ENCODE results near the gene EPS8.
"Not testable (repeated sequence)": the region's sequence is repeated elsewhere in the genome, so short reads cannot be mapped to it uniquely, and the experiment has no call there.

The EPS8 gene

DNA sequence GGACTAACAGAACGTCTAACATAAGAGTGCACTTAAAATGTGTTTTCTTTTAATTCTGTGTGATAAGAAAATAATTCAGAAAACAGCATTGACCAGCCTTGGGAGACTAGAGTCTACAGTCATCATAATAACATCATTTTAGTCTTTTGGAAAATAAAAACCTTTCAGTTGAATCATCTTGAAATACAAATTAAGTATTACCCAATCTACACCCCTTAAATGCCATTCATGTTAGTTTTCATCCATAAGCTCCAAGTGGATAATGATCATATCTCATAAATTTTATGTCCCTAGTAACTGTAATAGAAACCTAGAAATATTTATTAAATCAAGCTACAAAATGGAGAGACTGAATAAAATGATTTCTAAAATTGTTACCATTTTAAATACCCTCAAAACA, 32.4 kb downstream of the EPS8 start:
- no peak for DNase-seq (ENCODE audit: low spot score)

DNA sequence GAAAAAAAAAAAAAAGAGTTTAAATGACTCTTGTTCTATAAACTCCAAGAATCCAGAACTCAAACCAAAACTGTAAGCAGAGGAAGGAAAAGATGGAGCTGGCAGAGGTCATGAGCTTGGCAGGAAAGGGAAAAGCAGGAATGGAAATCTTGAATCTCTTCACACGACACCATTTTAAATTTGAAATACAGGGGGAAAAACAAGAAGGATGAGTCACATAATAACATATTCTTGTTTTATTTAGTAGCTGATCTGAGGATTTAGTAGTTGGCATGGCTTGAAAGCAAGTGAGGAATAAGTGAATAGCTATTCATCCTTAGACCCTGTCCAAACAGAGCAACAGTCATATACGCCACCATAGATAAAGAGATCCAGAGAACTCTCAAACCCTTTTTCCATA, 35.0 kb downstream of the EPS8 start:
- no peak for DNase-seq (ENCODE audit: low spot score)

DNA sequence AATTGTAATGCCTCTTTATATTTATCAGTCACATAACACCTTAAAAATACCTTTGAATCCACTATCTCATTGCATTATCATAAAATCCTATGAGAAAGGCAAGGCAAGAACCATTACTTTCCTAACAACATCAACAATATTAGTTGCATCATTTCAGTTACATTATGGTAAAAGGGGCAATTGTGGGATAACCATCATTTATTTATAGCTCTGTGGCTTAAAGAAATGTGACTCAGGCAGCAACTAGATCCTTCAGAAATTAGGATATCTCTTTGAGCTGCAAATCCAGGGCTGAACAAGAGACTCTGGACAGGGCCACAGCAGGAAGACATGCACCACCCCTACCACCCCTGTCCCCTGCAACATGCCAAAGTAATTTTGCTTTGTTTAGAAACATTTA, 36.4 kb downstream of the EPS8 start:
- no peak for DNase-seq (ENCODE audit: low spot score)

DNA sequence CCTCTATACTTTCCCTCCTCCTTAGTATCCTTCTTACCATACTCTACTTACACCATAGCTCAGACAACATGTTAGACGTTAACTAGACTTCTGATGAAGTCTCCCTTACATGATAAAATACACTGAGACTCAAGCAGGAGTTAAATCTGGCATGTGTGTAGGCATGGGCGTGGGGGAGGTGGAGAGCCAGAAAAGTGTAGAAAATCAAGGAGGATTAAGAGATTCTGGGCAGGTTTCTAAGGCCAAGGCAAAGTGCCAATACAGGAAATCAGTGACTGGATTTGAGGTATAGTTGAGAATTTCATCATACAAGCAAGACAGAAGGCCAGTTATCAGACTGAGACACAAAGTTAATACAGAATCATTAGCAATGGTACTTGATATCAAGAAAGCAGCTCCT, 37.4 kb downstream of the EPS8 start:
- no peak for DNase-seq (ENCODE audit: low spot score)

DNA sequence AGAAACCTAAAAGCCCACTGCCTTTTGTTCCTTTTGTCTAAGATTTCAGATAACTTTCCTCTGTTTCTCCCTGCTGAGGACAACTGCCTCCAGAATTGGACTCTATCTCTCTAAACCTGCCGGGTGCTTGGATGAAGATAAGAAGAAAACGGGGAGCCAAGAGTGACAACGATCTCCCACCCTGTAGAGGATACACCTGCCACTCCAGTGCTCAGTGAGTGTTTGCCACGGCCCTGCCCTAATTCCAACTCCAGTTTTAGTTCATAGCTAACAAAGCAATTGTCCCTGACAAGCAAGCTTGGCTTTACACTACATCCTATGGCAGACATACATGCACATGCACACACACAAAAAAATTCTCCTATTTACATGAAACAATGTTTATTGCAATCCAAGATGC, 39.3 kb downstream of the EPS8 start:
- no peak for DNase-seq (ENCODE audit: low spot score)

DNA sequence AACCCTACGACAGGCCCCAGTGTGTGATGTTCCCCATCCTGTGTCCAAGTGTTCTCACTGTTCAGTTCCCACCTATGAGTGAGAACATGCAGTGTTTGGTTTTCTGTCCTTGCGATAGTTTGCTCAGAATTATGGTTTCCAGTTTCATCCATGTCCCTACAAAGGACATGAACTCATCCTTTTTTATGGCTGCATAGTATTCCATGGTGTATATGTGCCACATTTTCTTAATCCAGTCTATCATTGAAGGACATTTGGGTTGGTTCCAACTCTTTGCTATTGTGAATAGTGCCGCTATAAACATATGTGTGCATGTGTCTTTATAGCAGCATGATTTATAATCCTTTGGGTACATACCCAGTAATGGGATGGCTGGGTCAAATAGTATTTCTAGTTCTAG, 47.3 kb downstream of the EPS8 start:
- not testable (repeated sequence) for DNase-seq (ENCODE audit: low spot score)

DNA sequence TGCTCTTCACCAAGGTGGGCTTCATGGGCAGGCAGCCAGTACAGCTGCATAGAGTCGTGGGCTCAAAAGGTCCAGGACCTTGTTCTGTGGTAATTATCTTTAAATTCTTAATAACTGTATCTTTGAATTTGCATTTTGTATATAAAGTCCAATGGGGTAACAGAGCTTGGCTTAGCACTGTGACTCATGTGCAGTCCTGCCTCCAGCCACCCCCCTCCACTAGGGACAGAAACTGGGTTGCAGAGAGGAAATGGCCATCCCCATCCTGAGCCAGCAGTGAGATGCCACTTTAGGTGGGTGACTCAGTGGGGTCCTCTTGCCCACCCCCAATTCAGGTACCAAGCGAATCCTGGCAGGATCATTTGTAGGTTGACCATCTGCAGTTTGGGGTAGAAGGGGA, 48.1 kb downstream of the EPS8 start:
- no peak for DNase-seq (ENCODE audit: low spot score)

DNA sequence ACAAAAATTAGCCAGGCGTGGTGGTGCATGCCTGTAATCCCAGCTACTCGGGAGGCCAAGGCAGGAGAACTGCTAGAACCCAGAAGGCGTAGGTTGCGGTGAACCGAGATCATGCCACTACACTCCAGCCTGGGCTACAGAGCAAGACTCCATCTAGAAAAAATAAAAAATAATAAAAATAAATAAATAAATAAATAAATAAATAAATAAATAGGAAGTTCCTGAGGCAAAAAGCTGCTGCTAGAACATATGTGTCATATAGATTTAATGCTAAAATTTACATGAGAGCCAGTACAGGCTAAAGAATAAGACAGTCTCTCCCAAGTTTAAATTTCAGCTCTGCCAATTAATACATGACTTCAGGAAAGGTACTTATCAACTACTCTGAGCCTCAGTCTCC, 48.8 kb downstream of the EPS8 start:
- not testable (repeated sequence) for DNase-seq (ENCODE audit: low spot score)

DNA sequence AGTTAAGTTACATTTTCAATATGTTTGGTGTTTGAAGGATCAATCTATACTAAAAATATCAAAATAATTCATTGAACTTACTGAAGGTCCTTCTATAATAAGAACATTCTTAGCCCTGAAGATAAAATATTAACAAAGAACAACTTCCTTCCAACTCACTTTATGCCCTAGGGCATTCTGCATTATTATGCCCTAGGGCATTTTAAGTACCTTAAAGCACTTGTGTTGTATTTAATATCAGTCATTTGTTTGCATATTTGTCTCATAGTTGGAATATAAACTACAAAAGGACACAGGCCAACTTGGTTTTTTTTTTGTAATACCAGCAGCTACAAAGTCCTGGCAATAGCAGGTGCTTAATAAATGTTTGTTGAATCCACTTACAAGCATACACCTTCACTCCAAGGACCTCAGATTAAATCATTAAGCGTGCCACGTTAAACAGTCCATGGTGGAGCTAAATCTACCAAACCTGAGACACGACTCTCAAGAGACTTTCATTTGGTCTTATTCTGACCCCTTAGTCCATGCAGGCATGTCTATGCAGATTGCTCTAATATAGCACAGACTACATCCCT, 50.7 kb downstream of the EPS8 start:
- DNase-seq (ENCODE audit: low spot score): no peak

DNA sequence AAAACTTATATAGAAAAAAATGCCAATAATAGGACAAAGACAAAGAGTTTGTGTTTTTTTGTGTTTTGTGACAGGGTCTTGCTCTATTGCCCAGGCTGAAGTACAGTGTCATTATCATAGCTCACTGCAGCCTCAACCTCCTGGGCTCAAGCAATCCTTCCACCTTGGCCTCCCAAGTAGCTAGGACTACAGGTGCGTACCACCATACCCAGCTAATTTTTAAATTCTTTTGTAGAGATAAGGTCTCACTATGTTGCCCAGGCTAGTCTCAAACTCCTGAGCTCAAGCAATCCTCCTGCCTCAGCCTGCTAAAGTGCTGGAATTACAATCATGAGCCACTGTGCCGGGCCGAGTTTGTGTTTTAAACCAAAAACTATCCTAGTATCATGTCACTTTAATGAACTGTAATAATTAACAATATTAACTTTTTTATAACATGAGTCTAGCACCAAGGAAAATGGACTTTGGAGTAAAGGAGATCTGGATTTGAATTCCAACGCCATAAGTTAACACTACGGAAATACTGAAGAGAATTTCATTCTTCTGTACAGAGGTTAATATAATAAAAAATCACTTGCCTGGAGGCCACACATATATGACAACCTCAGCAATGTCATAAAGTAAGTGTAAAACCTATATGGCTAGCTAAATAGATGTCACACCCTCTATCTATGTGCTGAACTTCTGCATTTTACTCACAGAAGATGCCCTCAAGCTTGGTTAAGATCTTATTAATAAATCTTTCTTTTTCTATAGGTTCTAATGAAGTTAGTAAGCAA, 53.2 kb downstream of the EPS8 start:
- no peak for DNase-seq (ENCODE audit: low spot score)

DNA sequence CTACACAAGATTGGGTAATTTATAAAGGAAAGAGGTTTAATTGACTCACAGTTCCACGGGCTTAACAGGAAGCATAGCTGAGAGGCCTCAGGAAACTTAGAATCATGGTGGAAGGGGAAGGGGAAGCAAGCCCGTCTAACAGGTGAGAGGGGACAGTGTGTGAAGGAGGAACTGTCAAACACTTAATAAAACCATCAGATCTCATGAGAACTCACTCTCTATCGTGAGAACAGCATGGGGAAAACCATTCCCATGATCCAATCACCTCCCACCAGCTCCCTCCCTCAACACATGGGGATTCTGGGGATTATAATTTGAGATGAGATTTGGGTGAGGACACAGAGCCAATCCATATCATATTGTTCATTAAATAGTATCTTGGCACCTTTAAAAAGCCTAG, 56.1 kb downstream of the EPS8 start:
- DNase-seq (ENCODE audit: low spot score): no peak

DNA sequence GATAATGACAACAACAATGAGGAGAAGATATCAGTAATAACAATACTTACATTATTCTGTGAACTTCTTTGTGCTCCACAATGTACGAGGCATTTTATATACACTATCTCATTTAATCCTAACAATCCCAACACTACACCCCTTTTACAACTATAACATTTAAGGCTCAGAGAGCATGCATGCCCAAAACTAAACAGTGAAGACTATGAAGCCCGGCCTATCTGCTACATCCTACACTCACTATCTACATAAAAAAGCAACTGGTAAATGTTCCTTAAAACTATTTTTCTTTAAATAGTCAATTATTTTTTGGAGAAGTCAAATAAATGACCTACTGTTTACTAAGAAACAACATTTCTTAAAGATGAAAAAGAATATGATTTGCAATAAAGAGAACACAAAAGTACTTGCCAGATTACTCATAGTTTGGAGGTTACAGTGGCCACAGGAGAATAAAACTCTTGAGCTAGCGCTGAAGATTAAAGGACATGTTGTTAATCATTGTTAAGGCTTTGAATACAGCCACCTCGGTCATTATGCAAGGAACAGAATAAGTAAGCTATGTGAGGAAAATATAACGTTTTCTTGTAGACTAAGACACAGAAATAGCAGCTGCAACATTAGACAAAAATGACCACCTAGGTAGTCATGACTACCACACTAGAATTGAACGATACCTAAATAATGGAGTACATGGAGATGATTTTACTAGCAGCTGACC, 56.7 kb downstream of the EPS8 start:
- no peak for DNase-seq (ENCODE audit: low spot score)

DNA sequence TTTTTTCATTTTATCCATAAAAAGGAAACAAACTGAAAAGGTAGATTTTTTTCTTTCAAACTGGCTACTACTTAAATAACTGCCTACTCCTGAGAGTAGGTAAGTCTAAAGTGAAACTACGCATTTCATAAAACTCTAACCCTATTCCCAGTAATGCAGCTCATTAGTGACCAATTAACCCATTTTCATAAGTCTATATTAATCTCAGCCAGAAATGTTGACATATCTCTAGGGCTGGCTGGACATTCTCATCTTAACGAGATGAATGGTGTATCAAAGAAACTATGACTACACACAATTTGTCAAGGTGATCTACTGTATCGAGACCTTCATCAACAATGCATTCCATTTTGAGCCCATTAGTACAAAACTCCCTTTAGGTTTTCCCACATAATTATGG, 57.2 kb downstream of the EPS8 start:
- no peak for DNase-seq (ENCODE audit: low spot score)

DNA sequence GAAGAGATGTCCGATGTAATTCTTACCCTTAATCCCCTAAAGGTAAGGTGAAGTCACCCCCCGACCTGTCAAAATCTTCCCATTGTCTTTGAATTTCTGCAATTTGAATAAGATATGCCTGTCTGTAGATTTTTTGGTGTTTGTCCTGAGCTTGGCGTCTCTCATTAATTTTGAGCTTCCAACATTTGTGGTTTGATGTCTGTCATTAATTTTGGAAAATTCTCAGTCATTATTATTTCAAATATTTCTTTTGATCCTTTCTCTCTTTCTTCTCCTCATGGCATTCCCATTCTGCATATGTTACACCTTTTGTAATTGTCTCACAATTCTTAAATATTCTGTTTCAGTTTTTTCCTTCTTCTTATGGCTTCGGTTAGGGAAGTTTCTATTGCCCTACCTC, 60.1 kb downstream of the EPS8 start:
- no peak for DNase-seq (ENCODE audit: low spot score)

DNA sequence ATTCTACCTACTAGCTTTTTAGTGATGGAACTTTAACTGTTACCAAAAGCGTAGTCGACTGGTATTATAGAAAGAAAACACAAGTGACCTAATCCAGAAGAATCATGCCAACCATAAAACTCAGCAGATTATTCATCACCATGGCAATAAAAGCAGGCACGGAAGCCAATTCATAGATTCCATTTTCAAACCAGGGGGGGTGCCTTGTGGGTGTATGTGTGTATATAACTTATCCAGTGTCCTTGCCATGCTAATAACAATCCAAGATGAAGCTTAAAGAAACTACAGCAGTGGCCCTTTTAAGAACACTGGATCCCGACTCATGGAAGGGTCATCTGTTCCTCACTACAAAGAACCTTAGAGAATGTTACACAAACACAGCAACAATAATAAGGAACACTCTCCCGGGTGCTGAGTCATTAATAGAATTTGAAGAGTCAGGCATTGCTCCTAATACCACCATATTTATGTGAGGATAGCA, 61.0 kb downstream of the EPS8 start:
- DNase-seq (ENCODE audit: low spot score): no peak

DNA sequence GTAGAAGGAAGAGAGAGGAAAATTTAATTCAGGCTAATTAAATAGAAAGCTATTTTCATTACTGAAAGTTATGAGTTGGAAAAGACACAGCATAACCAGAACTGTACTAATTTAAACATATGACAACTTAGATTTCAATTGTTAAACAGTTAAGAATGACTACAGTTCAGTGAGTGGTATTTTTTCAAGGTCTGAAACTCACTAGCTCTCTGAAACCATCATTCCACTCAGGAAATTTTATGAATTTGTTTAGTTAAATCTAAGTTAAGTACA, 62.4 kb downstream of the EPS8 start:
- DNase-seq (ENCODE audit: low spot score): no peak

DNA sequence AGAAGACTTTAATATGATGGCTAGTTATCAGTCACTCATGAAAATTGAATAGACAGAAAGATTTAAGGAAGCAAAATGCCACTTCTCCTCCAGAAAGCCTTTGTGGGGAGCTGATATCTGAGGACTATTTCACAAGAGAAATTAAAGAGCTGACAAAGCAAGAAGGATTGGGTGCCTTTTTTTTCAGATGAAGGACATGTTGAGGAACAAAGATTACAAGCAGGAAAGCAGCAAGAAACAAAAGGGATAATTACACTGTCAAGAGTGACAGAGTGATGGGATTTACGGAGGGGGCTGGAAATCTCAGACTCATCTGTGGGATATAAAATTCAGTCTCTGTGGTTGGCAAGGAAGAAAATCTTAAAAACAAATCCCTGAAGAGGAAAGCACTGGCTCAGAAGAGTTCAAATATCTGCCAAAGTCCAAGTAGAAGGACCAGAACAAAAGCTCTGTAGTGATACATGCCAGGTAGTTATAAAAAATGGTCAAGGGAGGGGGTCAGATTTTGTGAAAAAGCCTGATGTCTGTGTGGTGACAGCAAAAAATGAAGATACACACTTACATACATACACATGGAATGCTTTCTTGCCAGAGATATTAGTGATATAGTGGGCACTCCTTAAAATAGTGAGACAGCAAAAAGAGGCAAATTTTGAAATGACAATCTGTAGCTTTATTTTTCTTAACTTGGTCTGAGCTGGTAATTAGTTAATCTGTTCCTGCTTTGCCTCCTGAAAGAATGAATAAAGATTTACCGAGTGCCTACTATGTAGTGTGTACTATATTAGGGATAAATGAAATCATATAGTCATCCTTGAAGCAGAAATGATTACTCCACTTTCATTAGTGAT, 62.9 kb downstream of the EPS8 start:
- DNase-seq (ENCODE audit: low spot score): no peak

DNA sequence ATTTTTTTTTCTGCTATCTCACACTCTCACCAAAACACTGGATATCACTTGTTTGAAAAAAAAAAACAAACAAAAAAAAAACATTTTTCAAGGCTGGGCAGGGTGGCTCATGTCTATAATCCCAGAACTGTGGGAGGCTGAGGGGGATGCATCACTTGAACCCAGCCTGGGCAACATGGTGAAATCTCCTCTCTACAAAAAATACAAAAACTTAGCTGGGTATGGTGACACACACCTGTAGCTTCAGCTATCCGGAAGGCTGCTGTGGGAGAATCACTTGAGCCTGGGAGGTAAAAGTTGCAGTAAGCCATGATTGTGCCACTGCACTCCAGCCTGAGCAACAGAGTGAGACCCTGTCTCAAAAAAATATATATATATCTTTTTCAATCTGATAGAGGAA, 66.2 kb downstream of the EPS8 start:
- DNase-seq (ENCODE audit: low spot score): no peak

DNA sequence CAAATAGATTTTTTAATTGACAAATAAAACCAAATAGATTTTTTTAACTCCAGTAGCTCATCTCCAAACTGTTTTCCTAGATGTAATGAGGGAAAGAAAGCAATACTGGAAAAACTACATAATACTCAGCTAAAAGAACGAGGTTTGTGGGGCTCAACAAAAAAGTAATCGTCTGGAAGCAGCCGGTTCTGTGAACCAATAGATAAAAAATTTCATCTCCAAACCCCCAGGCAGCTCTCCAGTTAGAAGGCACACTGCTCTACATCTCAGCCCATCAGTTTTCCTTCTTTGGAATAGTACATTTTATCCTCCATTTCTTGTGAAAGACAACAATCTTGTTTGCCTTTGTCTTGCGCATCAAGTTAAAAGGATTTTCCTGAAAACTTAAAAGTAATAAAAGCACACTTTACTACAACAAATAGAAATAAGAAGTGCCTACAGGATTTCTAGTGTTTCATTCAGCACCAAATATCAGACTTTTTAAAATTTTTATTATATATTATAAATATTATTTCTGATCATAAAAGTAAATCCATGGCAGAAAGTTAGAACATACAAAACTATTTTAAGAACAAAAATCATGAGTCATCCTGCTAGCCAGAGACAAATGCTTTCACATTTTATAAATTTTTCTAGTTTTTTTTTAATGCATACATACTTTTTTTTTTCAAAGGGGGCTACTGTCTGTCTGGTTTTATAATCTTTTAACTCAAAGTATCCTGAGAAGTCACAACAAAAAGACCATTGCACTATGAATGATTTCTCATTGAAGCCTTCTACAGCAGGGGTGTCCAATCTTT, 67.7 kb downstream of the EPS8 start:
- no peak for DNase-seq (ENCODE audit: low spot score)

DNA sequence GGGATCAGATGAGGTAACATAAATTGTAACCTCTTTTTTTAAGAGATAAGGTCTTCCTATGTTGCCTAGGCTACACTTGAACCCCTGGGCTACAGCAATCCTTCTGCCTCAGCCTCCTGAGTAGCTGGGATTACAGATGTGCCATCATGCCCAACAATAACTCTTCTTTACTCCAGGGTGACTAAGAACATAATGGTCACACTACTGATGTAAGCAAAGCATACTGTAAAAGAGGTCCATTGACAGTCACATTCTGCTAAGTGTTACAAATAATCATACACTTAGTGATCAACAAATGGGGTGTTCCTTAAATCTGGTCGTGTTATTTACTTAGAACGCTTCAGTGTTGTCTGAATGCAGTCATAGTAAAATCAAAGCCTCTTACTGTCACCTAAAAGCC, 68.9 kb downstream of the EPS8 start:
- DNase-seq (ENCODE audit: low spot score): no peak

DNA sequence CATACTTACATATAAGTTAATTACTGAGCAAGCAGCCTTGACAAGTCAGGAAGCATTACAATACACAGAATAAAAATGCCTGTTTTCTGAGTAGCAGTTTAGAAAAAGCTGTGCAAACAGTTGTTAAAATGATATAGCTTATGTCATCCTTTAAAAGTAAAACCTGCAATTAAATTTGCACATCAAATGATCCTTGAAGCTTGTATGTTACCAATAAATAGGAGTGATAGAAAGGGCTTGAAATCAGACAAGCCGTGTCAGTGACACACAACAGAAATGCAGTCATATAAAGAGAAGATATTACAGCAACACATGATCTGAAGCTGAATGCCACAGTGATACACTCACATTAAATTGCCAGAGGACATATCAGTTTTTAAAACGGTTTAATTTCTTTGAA, 70.0 kb downstream of the EPS8 start:
- DNase-seq (ENCODE audit: low spot score): no peak

Data from CD4-positive, alpha-beta T cell treated with Interleukin-15 for 4 hours (primary cell).